K562 (cell line): ENCODE measurements around the gene ACTR5. TPM values are rescaled to one million over a fixed set of nuclear protein-coding genes. Genes with fewer than 3 reads are reported as not detected.

Experiments
- ATAC-seq: fragments of 200-7000 bp; cut with Tn5 transposase; 3 replicates; pipeline ENCODE4 v1.9.1; 2020; ENCODE audit warnings: moderate library complexity
- BruUV-seq: library from RNA; stranded (reverse); fragments of 400-500 nt; replicated peaks from 2 replicates; lab custom pipeline; 2021; lab: Mats Ljungman, UMichigan
- CTCF ChIA-PET: fragments of 300-600 bp; formaldehyde crosslinking; extraction: SDS; loops from one replicate; lab custom pipeline; 2021; ENCODE audit warnings: low intra/inter-chr PET ratio; lab: Yijun Ruan, JAX
- POLR2A ChIA-PET: fragments of 300-600, 350-650 bp; sonication (Branson Sonifier 250); formaldehyde crosslinking; extraction: SDS; loops from one replicate; lab custom pipeline; 2021; ENCODE audit warnings: antibody characterized with exemption, inconsistent platforms; lab: Yijun Ruan, JAX
- DNase-seq, 4 experiments: peaks; one replicate each; pipeline versions ENCODE4 v3.0.0 to v3.0.0-alpha.2; 2011 to 2018; ENCODE audit warnings: low spot score in 3 of 4, mixed read lengths in 3 of 4; ENCODE audit errors: extremely low read depth in 1 of 4
- FAIRE-seq: peaks from 2 replicates; lab custom pipeline; 2011; peaks lifted over from hg19 to GRCh38; lab: Jason Lieb, UNC
- H2AFZ ChIP-seq: 2 replicates; pipeline ENCODE4 v1.6.0; 2011; ENCODE audit warnings: low read depth, low read length, control low read depth, inconsistent platforms
- H3K27ac ChIP-seq: fragments of 200-600 bp; 3 replicates; pipeline ENCODE4 v1.8.0; 2011; ENCODE audit warnings: low read depth, mild to moderate bottlenecking, control low read depth, inconsistent platforms, low read length, moderate library complexity, mixed read lengths; ENCODE audit errors: extremely low read depth
- H3K27me3 ChIP-seq, 2 experiments: fragments of 300-600 bp in 1 of 2; 2 replicates in 1 of 2; 3 replicates in 1 of 2; pipeline versions ENCODE4 v1.6.0 to v1.8.0; 2011; ENCODE audit warnings: inconsistent platforms in 2 of 2, low read length in 2 of 2, mild to moderate bottlenecking in 1 of 2, mixed read lengths in 1 of 2, moderate library complexity in 1 of 2; ENCODE audit not compliant: control insufficient read depth in 2 of 2, insufficient read depth in 2 of 2
- H3K36me3 ChIP-seq: fragments of 300-600 bp; 3 replicates; pipeline ENCODE4 v1.8.0; 2011; ENCODE audit warnings: mild to moderate bottlenecking, low read length, inconsistent platforms; ENCODE audit not compliant: control insufficient read depth, insufficient read depth
- H3K4me1 ChIP-seq, 2 experiments: fragments of 200-600 bp in 1 of 2; replicated peaks in 1 of 2; 2 replicates in 1 of 2; 3 replicates in 1 of 2; pipeline versions ENCODE4 v1.5.1 to v1.8.0; 2011; ENCODE audit warnings: inconsistent platforms in 2 of 2, low read length in 2 of 2, mild to moderate bottlenecking in 1 of 2, mixed read lengths in 1 of 2, moderate library complexity in 1 of 2; ENCODE audit not compliant: control insufficient read depth in 2 of 2, insufficient read depth in 2 of 2
- H3K4me2 ChIP-seq: 2 replicates; pipeline ENCODE4 v1.6.1; 2011; ENCODE audit warnings: low read length, control low read depth, inconsistent platforms, mixed read lengths; ENCODE audit not compliant: insufficient read depth
- H3K4me3 ChIP-seq: fragments of 200-600 bp; sonication (generic), shearing (Covaris generic); 2 replicates; pipeline ENCODE4 v1.5.1; 2016; ENCODE audit warnings: control low read depth, inconsistent platforms
- H3K79me2 ChIP-seq: fragments of 200-600 bp; 3 replicates; pipeline ENCODE4 v1.8.0; 2011; ENCODE audit warnings: low read length, inconsistent platforms; ENCODE audit not compliant: control insufficient read depth, insufficient read depth
- H3K9ac ChIP-seq, 2 experiments: 2 replicates each; pipeline versions ENCODE4 v1.6.0 to v1.6.1; 2011; ENCODE audit warnings: low read depth in 2 of 2, low read length in 2 of 2, control low read depth in 1 of 2, inconsistent platforms in 1 of 2, mild to moderate bottlenecking in 1 of 2, mixed read lengths in 1 of 2; ENCODE audit not compliant: insufficient read depth in 1 of 2
- H3K9me1 ChIP-seq: one replicate; pipeline ENCODE4 v1.6.0; 2011; ENCODE audit warnings: inconsistent platforms, mild to moderate bottlenecking, low read length, moderate library complexity; ENCODE audit not compliant: control insufficient read depth, insufficient read depth
- H3K9me3 ChIP-seq: replicated peaks from 2 replicates; pipeline ENCODE4 v1.5.1; 2011; ENCODE audit warnings: low read depth, low read length, inconsistent platforms; ENCODE audit not compliant: control insufficient read depth, insufficient read depth
- H4K20me1 ChIP-seq: replicated peaks from 2 replicates; pipeline ENCODE4 v1.6.1; 2011; ENCODE audit warnings: low read length, inconsistent platforms, mixed read lengths; ENCODE audit not compliant: control insufficient read depth, insufficient read depth
- CC2D1A ChIP-seq: fragments of 450-650 bp; IDR thresholded peaks from 2 replicates; pipeline ENCODE4 v1.6.1; 2017; ENCODE audit warnings: mild to moderate bottlenecking
- KAT2B ChIP-seq: IDR thresholded peaks from one replicate; pipeline ENCODE4 v1.6.1; 2012; ENCODE audit warnings: low read depth, mild to moderate bottlenecking, control low read depth, inconsistent platforms, low read length, moderate library complexity
- MCM7 ChIP-seq, 2 experiments: fragments of 450-650 bp; IDR thresholded peaks; 2 replicates each; pipeline ENCODE4 v1.6.1; 2016 to 2018
- MTA1 ChIP-seq: fragments of 450-650 bp; IDR thresholded peaks from 2 replicates; pipeline ENCODE4 v1.6.1; 2017; ENCODE audit warnings: borderline replicate concordance
- MXI1 ChIP-seq: IDR thresholded peaks from 2 replicates; pipeline ENCODE4 v1.6.1; 2011; ENCODE audit warnings: low read depth, mild to moderate bottlenecking, improper control_type of control experiment, low read length
- SMARCA4 ChIP-seq: fragments of 450-650 bp; IDR thresholded peaks from 2 replicates; pipeline ENCODE4 v1.6.1; 2016
- SUPT5H ChIP-seq: fragments of 450-650 bp; IDR thresholded peaks from 2 replicates; pipeline ENCODE4 v1.6.1; 2016
- XRCC4 ChIP-seq: IDR thresholded peaks from one replicate; pipeline ENCODE4 v1.6.1; 2011; ENCODE audit not compliant: insufficient read depth, insufficient read length; ENCODE audit errors: extremely low read depth
- ZBTB40 ChIP-seq, 2 experiments: fragments of 450-650 bp in 1 of 2; sonication (generic) in 1 of 2; formaldehyde crosslinking in 1 of 2; IDR thresholded peaks; 2 replicates each; pipeline versions ENCODE4 v1.7.1 to v1.9.0; 2016 to 2022; ENCODE audit warnings: inconsistent platforms in 1 of 2, mild to moderate bottlenecking in 1 of 2, missing genetic modification reagents in 1 of 2
- ZNF280A ChIP-seq: fragments of 450-650 bp; IDR thresholded peaks from 2 replicates; pipeline ENCODE4 v1.6.1; 2018; ENCODE audit warnings: mild to moderate bottlenecking, low read depth; ENCODE audit not compliant: partially characterized antibody
- WGBS: fragments of 100-300 bp; shearing (Covaris generic); methylation state at CpG from one replicate; pipeline ENCODE4 v1.1.6; 2016; ENCODE audit warnings: low coverage, mixed read lengths; ENCODE audit not compliant: insufficient coverage; ENCODE audit errors: missing lambda C conversion rate; 5-methylcytosine and 5-hydroxymethylcytosine counted together
- in situ Hi-C: fragments of 300-500 bp; cut with MboI; formaldehyde crosslinking; loops from 4 replicates; pipeline ENCODE4 v1.15.0; 2018; ENCODE audit warnings: inconsistent platforms, mixed read lengths
- intact Hi-C: fragments of 100-400 bp; cut with micrococcal nuclease; formaldehyde crosslinking; loops from 2 replicates; pipeline ENCODE4 v1.14.2; 2022
- polyA plus RNA-seq, 8 experiments: library from polyadenylated mRNA; depleted of rRNA in 4 of 8; stranded (reverse) in 5 of 8; unstranded in 3 of 8; fragments of >200 nt; fragmentation: Nextera tagmentation in 2 of 8; fragmentation: Illumina TruSeq in 1 of 8; extraction: Ambion mirVana in 2 of 8; extraction: Trizol in 1 of 8; gene quantifications; 2 replicates each; pipeline versions ENCODE4 v1.2.1 to v1.2.3, GENCODE V29; 2011 to 2014; ENCODE audit warnings: inconsistent platforms in 1 of 8, missing spikeins in 1 of 8
- total RNA-seq, 7 experiments: library from RNA; depleted of rRNA in 6 of 7; stranded (reverse); fragments of >200 nt in 6 of 7; fragmentation: Illumina TruSeq in 2 of 7; extraction: Trizol in 2 of 7; gene quantifications; 2 replicates each; pipeline versions ENCODE4 v1.2.1 to v1.2.3, GENCODE V29; 2011 to 2021; ENCODE audit warnings: low replicate concordance in 1 of 7
- TF ChIP-seq, protein P1 (sequence below), 3 experiments: fragments of 200-800 bp in 1 of 3; sonication (Bioruptor generic) in 1 of 3; sonication (generic) in 1 of 3; formaldehyde crosslinking in 1 of 3; IDR thresholded peaks; 2 replicates each; pipeline versions ENCODE4 v1.6.1 to v1.8.0; 2016 to 2022; ENCODE audit warnings: mild to moderate bottlenecking in 2 of 3, missing compliant biosample characterization in 2 of 3, missing genetic modification characterization in 2 of 3, missing genetic modification reagents in 1 of 3

The ACTR5 gene
- total and polyA plus RNA-seq, 9 of the 15 experiments (the other 6 are each of a cell fraction or from before 2014, with no cell fraction given) = 0.93 to 18.8 (median 12.9) TPM

DNA sequence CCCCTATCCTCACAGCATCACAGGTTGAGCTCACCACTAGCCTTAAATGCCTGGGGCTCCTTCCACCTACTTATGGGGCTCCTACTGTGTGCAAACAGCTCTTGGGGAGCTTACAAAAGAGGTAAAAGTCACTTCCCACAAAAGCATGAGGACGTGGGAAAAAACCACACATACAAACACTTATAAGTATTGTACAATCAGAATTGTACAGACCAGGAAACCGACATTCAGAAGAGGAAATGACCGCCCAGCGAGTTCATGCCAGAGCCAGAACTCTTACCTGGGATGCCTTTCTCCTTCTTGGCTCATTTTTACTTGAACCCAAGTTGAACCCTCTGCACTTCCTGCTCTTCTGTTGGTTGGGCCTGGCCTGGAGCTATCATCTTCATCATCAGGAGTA, 50.9 kb downstream of the ACTR5 start:
- 37% methylated on average over 4 of the region's 4 CpGs for WGBS
- no peak overlapping the region for H3K9ac ChIP-seq
- H3K27ac ChIP-seq = no peak overlapping the region
- H2AFZ ChIP-seq = no peak overlapping the region
- in situ Hi-C loops = no loop called here
- no TSS peak for BruUV-seq
- ChIA-PET CTCF (no interaction called here), POLR2A (interaction anchor here (0.8 kb wide), 1 partner anchor 18 kb away, joined by 3 read pairs; no protein-coding TSS in a partner anchor)
- H3K27me3 ChIP-seq = no peaks in the 10 kb centered on the region
- H3K36me3 ChIP-seq = no peaks in the 10 kb centered on the region
- H3K4me1 ChIP-seq = no peaks in the 10 kb centered on the region
- H3K9me1 ChIP-seq = no peaks in the 10 kb centered on the region
- ATAC-seq (no peak), FAIRE-seq (no peak), DNase-seq (no peak)
- intact Hi-C loops = no loop called here
- no peaks in the 10 kb centered on the region for H3K79me2 ChIP-seq
- no peaks in the 10 kb centered on the region for H4K20me1 ChIP-seq
- no peak overlapping the region for H3K4me2 ChIP-seq
- no peak overlapping the region for H3K4me3 ChIP-seq
- no peaks in the 10 kb centered on the region for H3K9me3 ChIP-seq
- TF ChIP-seq ZNF280A = no peak
- TF ChIP-seq MXI1 = no peak
- no peak for TF ChIP-seq SUPT5H
- TF ChIP-seq KAT2B = no peak
- TF ChIP-seq, protein P1, sequence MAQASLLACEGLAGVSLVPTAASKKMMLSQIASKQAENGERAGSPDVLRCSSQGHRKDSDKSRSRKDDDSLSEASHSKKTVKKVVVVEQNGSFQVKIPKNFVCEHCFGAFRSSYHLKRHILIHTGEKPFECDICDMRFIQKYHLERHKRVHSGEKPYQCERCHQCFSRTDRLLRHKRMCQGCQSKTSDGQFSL (CRISPR knock-in tag; IDR thresholded peaks at IDR 0.05) = no peak
- TF ChIP-seq, protein P1 (tag; IDR thresholded peaks at IDR 0.05) = no peak
- no peak for TF ChIP-seq MTA1
- no peak for TF ChIP-seq CC2D1A
- no peak for TF ChIP-seq MCM7 (IDR thresholded peaks at IDR 0.05)
- TF ChIP-seq ZBTB40 (IDR thresholded peaks at IDR 0.05) = no peak
- no peak for TF ChIP-seq ZBTB40 (CRISPR knock-in tag; IDR thresholded peaks at IDR 0.05)
- no peak for TF ChIP-seq SMARCA4
- TF ChIP-seq XRCC4 = no peak
